Activated B cell treated with CpG ODN at 0.5 μM for 24 hours (primary cell): ENCODE data around the gene LMNA. TPM values are rescaled to one million over a fixed set of nuclear protein-coding genes. Genes with fewer than 3 reads are reported as not detected.
"Not testable (repeated sequence)": the region's sequence is repeated elsewhere in the genome, so short reads cannot be mapped to it uniquely, and the experiment has no call there.

ENCODE experiments used
- ATAC-seq: fragments of 200-7000 bp; cut with Tn5 transposase; one replicate; pipeline ENCODE4 v1.10.0; 2021; ENCODE audit warnings: low read depth, mild to moderate bottlenecking, moderate library complexity
- CTCF ChIA-PET: fragments of 350-600 bp; sonication (Branson Sonifier 250); formaldehyde crosslinking; loops from one replicate; lab custom pipeline; 2021; ENCODE audit warnings: antibody characterized with exemption; lab: Charles Lee
- POLR2A ChIA-PET: fragments of 350-600 bp; sonication (Branson Sonifier 250); formaldehyde crosslinking; loops from one replicate; lab custom pipeline; 2021; ENCODE audit warnings: antibody characterized with exemption; lab: Charles Lee
- DNase-seq: peaks from one replicate; pipeline ENCODE4 v3.0.0; 2022
- H3K27ac Mint-ChIP-seq: one replicate; pipeline ENCODE4 v1.8.0; 2020; ENCODE audit warnings: mixed read lengths
- H3K27me3 Mint-ChIP-seq: one replicate; pipeline ENCODE4 v1.8.0; 2021; ENCODE audit warnings: mixed read lengths
- H3K36me3 Mint-ChIP-seq: one replicate; pipeline ENCODE4 v1.8.0; 2021; ENCODE audit warnings: low read depth, mixed read lengths
- H3K4me1 Mint-ChIP-seq: one replicate; pipeline ENCODE4 v1.8.0; 2021; ENCODE audit warnings: mixed read lengths
- H3K4me3 Mint-ChIP-seq: one replicate; pipeline ENCODE4 v1.8.0; 2020; ENCODE audit warnings: mild to moderate bottlenecking, mixed read lengths
- H3K9me3 Mint-ChIP-seq: one replicate; pipeline ENCODE4 v1.8.0; 2020; ENCODE audit warnings: mixed read lengths
- CTCF ChIP-seq: fragments of 200-600 bp; IDR thresholded peaks from one replicate; pipeline ENCODE4 v1.8.0; 2022; ENCODE audit warnings: antibody characterized with exemption, mild to moderate bottlenecking
- intact Hi-C: fragments of 100-400 bp; cut with micrococcal nuclease; formaldehyde crosslinking; loops from one replicate; pipeline ENCODE4 v1.15.1; 2024
- total RNA-seq: library from RNA; stranded (reverse); gene quantifications from 2 replicates; pipeline ENCODE4 v1.2.3, GENCODE V29; 2022

The LMNA gene
- total RNA-seq, 1 donor from 2014 or later, result 47.5 TPM

- no peak for DNase-seq
- H3K27me3 Mint-ChIP-seq, result no peaks in the 10 kb centered on the region
- no peak for ATAC-seq
- no peak overlapping the region for H3K27ac Mint-ChIP-seq
- no peak for TF ChIP-seq CTCF
- intact Hi-C loops, result no loop called here
- no peaks in the 10 kb centered on the region for H3K9me3 Mint-ChIP-seq
- no peak overlapping the region for H3K4me3 Mint-ChIP-seq
- no peaks in the 10 kb centered on the region for H3K4me1 Mint-ChIP-seq
- POLR2A ChIA-PET, result no interaction called here
- CTCF ChIA-PET, result interaction anchor here (0.6 kb wide), 1 partner anchor 668 kb away, joined by 3 read pairs; no protein-coding TSS in a partner anchor
- no peaks in the 10 kb centered on the region for H3K36me3 Mint-ChIP-seq
Observed at GRCh38 chr1:156069490-156070455, 44.7 kb upstream of the LMNA start.

- POLR2A ChIA-PET, result no interaction called here
- H3K27me3 Mint-ChIP-seq, result no peaks in the 10 kb centered on the region
Observed at GRCh38 chr1:156070548-156070947, 44.0 kb upstream of the LMNA start.

DNA sequence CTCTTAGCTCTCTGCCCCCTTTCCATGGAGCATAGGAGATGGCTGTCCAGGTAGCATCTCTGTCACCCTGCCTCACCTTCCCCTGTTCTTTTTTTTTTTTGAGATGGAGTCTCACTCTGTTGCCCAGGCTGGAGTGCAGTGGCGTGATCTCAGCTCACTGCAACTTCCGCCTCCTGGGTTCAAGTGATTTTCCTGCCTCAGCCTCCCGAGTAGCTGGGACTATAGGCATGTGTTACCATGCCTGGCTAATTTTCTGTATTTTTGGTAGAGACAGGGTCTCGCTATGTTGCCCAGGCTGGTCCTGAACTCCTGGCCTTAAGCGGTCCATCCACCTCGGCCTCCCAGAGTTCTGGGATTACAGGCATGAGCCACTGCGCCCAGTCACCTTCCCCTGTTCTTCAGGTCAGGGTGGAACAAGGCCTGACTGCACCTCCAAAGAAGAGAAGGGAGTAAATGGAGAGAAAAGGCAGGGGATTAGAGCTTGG lies 43.1 kb upstream of the LMNA start:
- CTCF ChIA-PET, H3K36me3 Mint-ChIP-seq, ATAC-seq, H3K27ac Mint-ChIP-seq, DNase-seq, intact Hi-C loops, POLR2A ChIA-PET, H3K27me3 Mint-ChIP-seq, H3K9me3 Mint-ChIP-seq, H3K4me3 Mint-ChIP-seq: not testable (repeated sequence)
- H3K4me1 Mint-ChIP-seq, result peaks cover 12% of the 10 kb centered on the region

More at GRCh38 chr1:156070548-156070947, 44.0 kb upstream of the LMNA start:
- no peak for DNase-seq
- Mint-ChIP-seq H3K4me1 (peaks cover 3% of the 10 kb centered on the region), H3K9me3 (no peaks in the 10 kb centered on the region), H3K36me3 (no peaks in the 10 kb centered on the region), H3K27ac (no peak overlapping the region), H3K4me3 (no peak overlapping the region)
- no peak for ATAC-seq
- CTCF ChIA-PET, result interaction anchor here (0.6 kb wide), 1 partner anchor 668 kb away, joined by 3 read pairs; no protein-coding TSS in a partner anchor
- no peak for TF ChIP-seq CTCF
- intact Hi-C loops, result no loop called here

DNA sequence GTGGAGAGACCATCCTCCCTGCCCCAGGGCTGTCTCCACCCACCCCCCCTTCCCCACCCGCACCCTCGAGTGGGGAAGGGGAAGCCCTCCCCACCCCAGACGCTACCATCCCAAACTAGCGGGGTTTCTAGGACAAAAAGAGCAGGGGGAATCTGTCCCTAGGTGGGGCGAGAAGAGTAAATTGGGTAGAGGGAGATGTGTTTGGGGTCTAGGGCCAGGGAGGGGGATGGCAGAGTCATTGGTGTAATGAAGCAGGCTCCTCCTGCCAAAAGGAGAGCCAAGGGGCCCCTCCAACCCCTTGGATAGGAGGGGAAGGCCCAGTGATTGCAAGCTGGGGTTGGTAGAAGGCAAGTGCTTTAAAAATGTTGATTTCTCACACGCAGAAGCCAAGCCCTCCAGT lies 42.3 kb upstream of the LMNA start:
- ChIA-PET CTCF (no interaction called here), POLR2A (interaction anchor here (0.6 kb wide), 1 partner anchor 164 kb away, joined by 3 read pairs; no protein-coding TSS in a partner anchor)
- ATAC-seq, result no peak
- DNase-seq, result no peak
- Mint-ChIP-seq H3K9me3 (no peaks in the 10 kb centered on the region), H3K27ac (no peak overlapping the region), H3K4me1 (peaks cover 16% of the 10 kb centered on the region), H3K27me3 (no peaks in the 10 kb centered on the region), H3K4me3 (no peak overlapping the region), H3K36me3 (no peaks in the 10 kb centered on the region)
- no peak for TF ChIP-seq CTCF
- intact Hi-C loops, result no loop called here

- intact Hi-C loops, result no loop called here
- CTCF ChIA-PET, result no interaction called here
- ATAC-seq (no peak), DNase-seq (no peak)
- Mint-ChIP-seq H3K36me3 (no peaks in the 10 kb centered on the region), H3K9me3 (no peaks in the 10 kb centered on the region), H3K27ac (no peak overlapping the region), H3K4me3 (no peak overlapping the region), H3K4me1 (peaks cover 18% of the 10 kb centered on the region), H3K27me3 (no peaks in the 10 kb centered on the region)
- no peak for TF ChIP-seq CTCF
- POLR2A ChIA-PET, result interaction anchor here (0.6 kb wide), 1 partner anchor 165 kb away, joined by 3 read pairs; no protein-coding TSS in a partner anchor
Observed at GRCh38 chr1:156073110-156073687, 41.3 kb upstream of the LMNA start.
